SK-N-SH treated with all-trans-retinoic acid at 6 μM for 48 hours (cell line): ENCODE results near the gene MT1G.

ENCODE experiments used
- ISL1 ChIP-seq: fragments of 250-450 bp; sonication (Bioruptor Pico); IDR thresholded peaks from 2 replicates; pipeline ENCODE4 v2.1.2; 2022; ENCODE audit warnings: mild to moderate bottlenecking, moderate library complexity
- OSR1 ChIP-seq: fragments of 250-450 bp; sonication (Bioruptor Pico); IDR thresholded peaks from 2 replicates; pipeline ENCODE4 v1.8.0; 2022; ENCODE audit warnings: moderate library complexity, mild to moderate bottlenecking, inconsistent platforms
- RARB ChIP-seq: fragments of 250-450 bp; sonication (Bioruptor Pico); IDR thresholded peaks from 2 replicates; pipeline ENCODE4 v1.8.0; 2021; ENCODE audit warnings: mild to moderate bottlenecking, moderate library complexity
- TCF4 ChIP-seq: fragments of 250-450 bp; sonication (Bioruptor Pico); IDR thresholded peaks from 2 replicates; pipeline ENCODE4 v1.8.0; 2021; ENCODE audit warnings: mild to moderate bottlenecking, moderate library complexity, borderline replicate concordance
- ZFP3 ChIP-seq: fragments of 250-450 bp; sonication (Bioruptor Pico); IDR thresholded peaks from 2 replicates; pipeline ENCODE4 v1.5.0; 2020; ENCODE audit warnings: mild to moderate bottlenecking, moderate library complexity
- ZNF565 ChIP-seq: fragments of 450-650 bp; formaldehyde crosslinking; conservative IDR thresholded peaks from 2 replicates; pipeline ENCODE4 v1.5.0; 2020; ENCODE audit warnings: low read depth, mild to moderate bottlenecking, moderate library complexity
- ZNF8 ChIP-seq: fragments of 450-650 bp; formaldehyde crosslinking; IDR thresholded peaks from 2 replicates; pipeline ENCODE4 v1.5.0; 2020; ENCODE audit warnings: mild to moderate bottlenecking, moderate library complexity
- TF ChIP-seq, protein P1 (sequence below): fragments of 250-450 bp; sonication (Bioruptor Pico); IDR thresholded peaks from 2 replicates; pipeline ENCODE4 v1.5.0; 2020; ENCODE audit warnings: mild to moderate bottlenecking, moderate library complexity
- TF ChIP-seq, protein P2 (sequence below): fragments of 250-450 bp; sonication (Bioruptor Pico); IDR thresholded peaks from 2 replicates; pipeline ENCODE4 v1.8.0; 2020; ENCODE audit warnings: mild to moderate bottlenecking, moderate library complexity, borderline replicate concordance
- TF ChIP-seq, protein P3 (sequence below): fragments of 250-450 bp; sonication (Bioruptor Pico); IDR thresholded peaks from 2 replicates; pipeline ENCODE4 v1.5.1; 2021; ENCODE audit warnings: mild to moderate bottlenecking, moderate library complexity

DNA sequence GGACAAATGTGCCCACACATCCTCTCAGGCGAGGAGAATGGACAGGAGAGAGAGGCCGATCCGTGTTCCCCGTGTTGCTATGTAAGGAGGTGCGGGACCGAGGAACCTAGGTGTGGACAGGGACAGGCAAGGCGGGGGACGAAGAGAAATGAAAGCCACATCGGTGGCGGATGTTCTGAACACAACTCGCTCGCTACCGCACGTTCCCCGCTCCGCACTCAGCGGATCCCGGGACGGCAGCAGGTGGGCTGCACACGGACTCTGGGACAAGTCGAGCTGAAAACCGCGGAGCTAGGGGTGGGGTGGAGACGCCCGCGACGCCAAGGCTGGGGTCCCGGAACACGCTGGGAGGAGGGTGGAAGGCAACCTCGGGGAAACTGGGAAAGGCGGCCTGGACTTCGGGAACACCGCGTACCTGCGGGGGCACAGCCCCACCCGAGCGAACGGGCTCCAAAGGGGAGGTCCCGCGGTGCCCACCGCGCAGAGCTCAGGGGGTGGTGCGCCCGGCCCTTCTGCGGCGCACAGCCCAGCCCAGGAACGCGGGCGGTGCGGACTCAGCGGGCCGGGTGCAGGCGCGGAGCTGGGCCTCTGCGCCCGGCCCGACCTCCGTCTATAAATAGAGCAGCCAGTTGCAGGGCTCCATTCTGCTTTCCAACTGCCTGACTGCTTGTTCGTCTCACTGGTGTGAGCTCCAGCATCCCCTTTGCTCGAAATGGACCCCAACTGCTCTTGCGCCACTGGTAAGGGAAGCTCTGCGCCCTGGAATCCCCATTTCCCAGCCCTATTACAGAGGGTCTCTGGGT lies 42.5 kb downstream of the MT1G start, which contains the start of gene MT1E:
- TF ChIP-seq ZNF565 (CRISPR knock-in tag) (no peak), ISL1 (CRISPR knock-in tag) (no peak), ZFP3 (no peak), OSR1 (CRISPR knock-in tag) (no peak), RARB (no peak), TCF4 (CRISPR knock-in tag) (no peak), ZNF8 (CRISPR knock-in tag) (no peak)
- TF ChIP-seq, protein P1, sequence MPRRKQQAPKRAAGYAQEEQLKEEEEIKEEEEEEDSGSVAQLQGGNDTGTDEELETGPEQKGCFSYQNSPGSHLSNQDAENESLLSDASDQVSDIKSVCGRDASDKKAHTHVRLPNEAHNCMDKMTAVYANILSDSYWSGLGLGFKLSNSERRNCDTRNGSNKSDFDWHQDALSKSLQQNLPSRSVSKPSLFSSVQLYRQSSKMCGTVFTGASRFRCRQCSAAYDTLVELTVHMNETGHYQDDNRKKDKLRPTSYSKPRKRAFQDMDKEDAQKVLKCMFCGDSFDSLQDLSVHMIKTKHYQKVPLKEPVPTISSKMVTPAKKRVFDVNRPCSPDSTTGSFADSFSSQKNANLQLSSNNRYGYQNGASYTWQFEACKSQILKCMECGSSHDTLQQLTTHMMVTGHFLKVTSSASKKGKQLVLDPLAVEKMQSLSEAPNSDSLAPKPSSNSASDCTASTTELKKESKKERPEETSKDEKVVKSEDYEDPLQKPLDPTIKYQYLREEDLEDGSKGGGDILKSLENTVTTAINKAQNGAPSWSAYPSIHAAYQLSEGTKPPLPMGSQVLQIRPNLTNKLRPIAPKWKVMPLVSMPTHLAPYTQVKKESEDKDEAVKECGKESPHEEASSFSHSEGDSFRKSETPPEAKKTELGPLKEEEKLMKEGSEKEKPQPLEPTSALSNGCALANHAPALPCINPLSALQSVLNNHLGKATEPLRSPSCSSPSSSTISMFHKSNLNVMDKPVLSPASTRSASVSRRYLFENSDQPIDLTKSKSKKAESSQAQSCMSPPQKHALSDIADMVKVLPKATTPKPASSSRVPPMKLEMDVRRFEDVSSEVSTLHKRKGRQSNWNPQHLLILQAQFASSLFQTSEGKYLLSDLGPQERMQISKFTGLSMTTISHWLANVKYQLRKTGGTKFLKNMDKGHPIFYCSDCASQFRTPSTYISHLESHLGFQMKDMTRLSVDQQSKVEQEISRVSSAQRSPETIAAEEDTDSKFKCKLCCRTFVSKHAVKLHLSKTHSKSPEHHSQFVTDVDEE (CRISPR knock-in tag), result no peak
- TF ChIP-seq, protein P2, sequence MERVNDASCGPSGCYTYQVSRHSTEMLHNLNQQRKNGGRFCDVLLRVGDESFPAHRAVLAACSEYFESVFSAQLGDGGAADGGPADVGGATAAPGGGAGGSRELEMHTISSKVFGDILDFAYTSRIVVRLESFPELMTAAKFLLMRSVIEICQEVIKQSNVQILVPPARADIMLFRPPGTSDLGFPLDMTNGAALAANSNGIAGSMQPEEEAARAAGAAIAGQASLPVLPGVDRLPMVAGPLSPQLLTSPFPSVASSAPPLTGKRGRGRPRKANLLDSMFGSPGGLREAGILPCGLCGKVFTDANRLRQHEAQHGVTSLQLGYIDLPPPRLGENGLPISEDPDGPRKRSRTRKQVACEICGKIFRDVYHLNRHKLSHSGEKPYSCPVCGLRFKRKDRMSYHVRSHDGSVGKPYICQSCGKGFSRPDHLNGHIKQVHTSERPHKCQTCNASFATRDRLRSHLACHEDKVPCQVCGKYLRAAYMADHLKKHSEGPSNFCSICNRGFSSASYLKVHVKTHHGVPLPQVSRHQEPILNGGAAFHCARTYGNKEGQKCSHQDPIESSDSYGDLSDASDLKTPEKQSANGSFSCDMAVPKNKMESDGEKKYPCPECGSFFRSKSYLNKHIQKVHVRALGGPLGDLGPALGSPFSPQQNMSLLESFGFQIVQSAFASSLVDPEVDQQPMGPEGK (CRISPR knock-in tag), result no peak
- TF ChIP-seq, protein P3, sequence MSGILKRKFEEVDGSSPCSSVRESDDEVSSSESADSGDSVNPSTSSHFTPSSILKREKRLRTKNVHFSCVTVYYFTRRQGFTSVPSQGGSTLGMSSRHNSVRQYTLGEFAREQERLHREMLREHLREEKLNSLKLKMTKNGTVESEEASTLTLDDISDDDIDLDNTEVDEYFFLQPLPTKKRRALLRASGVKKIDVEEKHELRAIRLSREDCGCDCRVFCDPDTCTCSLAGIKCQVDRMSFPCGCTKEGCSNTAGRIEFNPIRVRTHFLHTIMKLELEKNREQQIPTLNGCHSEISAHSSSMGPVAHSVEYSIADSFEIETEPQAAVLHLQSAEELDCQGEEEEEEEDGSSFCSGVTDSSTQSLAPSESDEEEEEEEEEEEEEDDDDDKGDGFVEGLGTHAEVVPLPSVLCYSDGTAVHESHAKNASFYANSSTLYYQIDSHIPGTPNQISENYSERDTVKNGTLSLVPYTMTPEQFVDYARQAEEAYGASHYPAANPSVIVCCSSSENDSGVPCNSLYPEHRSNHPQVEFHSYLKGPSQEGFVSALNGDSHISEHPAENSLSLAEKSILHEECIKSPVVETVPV, result no peak
